ENCODE data around the gene OXTR.

- TF ChIP-seq CTCF (IDR thresholded peaks at IDR 0.05) (no peak), POLR2A (IDR thresholded peaks at IDR 0.05) (no peak)
Observed at GRCh38 chr3:8793242-8793641, 23.8 kb upstream of the OXTR start.

All from vagina (tissue), 2 donors.